Neural progenitor cell (in vitro differentiated cells): ENCODE data around the gene SCN10A.

ENCODE experiments used
- CTCF ChIP-seq: fragments of 200-600 bp; sonication (generic); IDR thresholded peaks from 2 replicates; pipeline ENCODE4 v1.5.1; 2017; ENCODE audit warnings: antibody characterized with exemption, mild to moderate bottlenecking
- EZH2 ChIP-seq: fragments of 200-600 bp; sonication (generic); IDR thresholded peaks from 2 replicates; pipeline ENCODE4 v1.6.1; 2017; ENCODE audit warnings: antibody characterized with exemption, mild to moderate bottlenecking, moderate library complexity

GRCh38 chr3:38706961-38707360 is 109.1 kb downstream of the SCN10A start:
- no peak for TF ChIP-seq CTCF
- no peak for TF ChIP-seq EZH2
